ENCODE measurements around the gene MTMR6.

- no peak for TF ChIP-seq CTCF (IDR thresholded peaks at IDR 0.05 in 4 of 5, conservative IDR thresholded peaks at IDR 0.05 in 1 of 5)
- no peak for TF ChIP-seq POLR2A (IDR thresholded peaks at IDR 0.05)
These were observed 850 bp downstream of the MTMR6 start for GRCh38 chr13:25286308-25286968.
